GM18519 (cell line): ENCODE data around the gene PNRC1.
"Not testable (repeated sequence)": the region's sequence is repeated elsewhere in the genome, so short reads cannot be mapped to it uniquely, and the experiment has no call there.

Experiments used
- ATAC-seq: cut with Tn5 transposase; IDR thresholded peaks from one replicate; pipeline ENCODE4 v1.9.1; 2021; ENCODE audit warnings: mild to moderate bottlenecking, moderate library complexity; ENCODE audit not compliant: unreplicated experiment, low FRiP score

Gene PNRC1

DNA sequence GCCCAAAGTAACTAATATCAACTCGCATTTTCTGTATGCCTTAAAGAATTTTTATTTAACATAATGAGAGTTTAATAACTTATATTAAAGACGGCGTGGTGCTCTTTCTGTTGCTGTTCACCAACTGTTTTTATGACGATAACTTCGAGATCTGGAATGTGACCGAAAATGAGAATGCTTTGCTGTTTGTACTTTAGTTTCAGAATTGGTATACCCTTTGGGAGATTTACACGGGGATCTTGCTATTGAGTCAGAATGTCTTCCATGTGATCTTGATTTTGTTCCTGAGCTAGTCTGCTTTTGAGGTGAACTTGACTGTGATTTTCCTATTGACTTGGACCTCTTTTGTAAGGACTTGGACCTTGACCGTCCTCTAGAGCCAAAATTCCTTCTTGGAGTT is 17.9 kb downstream of the PNRC1 start:
- ATAC-seq: no peak

DNA sequence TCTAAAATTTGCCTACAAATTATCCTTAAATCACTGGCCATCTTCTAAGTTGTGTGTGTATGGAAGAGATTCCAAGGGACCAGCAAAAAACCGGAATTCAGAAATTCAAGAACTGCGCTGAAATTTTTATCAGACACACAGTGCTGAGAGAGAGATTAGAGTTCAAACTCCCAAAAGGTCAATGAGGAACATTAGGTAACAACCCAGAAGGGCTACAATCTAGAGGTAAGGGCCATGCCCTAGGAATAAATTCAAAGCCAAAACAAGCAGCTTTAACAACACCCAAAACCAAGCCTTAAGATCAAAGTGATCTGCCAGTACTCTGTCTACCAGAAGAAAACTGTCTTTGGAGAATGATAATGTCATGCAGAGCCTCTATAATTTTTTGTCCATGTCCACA is 19.6 kb downstream of the PNRC1 start:
- ATAC-seq: no peak

DNA sequence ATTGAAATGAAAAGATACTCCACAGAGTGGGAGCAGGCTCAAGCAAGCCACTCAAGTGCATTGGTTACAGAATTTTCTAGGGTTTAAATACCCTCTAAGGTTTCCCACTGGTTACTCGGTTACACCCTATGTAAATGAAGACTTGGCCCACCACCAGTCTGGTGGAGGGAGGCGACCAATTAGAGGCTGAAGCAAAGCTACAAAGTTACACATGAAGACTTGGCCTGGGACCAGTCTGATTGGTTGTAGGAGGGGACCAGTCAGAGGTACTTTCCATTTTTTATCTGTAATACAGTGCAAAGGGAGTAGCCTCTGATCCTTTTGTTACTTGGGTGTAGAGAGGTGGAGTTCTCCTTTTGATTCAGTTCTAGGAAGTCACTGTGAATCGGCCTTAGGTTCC is 29.7 kb downstream of the PNRC1 start:
- no peak for ATAC-seq

DNA sequence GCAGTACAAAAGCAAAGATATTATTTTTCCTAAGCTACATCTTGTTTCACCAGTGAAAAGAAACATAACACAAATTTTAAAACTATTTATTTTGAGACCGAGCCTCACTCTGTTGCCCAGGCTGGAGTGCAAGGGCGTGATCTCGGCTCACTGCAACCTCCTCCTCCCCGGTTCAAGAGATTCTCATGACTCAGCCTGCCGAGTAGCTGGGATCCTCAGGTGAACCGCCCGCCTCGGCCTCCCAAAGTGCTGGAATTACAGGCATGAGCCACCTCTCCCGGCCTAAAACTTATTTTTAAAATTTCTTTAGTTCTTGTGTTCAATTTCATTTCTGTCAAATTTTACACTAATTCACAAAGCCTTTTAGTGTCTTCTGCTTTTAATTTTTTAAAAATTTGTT is 31.4 kb downstream of the PNRC1 start:
- no peak for ATAC-seq

DNA sequence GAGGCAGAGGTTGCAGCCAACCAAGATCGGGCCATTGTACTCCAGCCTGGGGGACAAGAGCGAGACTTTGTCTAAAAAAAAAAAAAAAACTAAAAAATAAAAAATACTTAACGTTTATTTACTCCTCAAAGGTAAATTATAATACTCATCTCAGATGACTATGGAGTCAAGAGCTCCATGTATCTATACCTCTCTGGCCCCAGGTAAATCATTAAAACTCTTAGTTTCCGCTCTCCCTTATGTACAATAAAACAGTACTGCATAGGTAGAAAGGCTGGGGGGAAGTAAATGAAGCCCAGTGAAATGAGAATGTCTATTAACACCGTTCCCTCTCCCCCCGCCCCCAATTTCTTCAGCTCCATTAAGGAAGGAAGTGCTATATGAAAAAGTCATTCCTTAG is 36.2 kb downstream of the PNRC1 start:
- no peak for ATAC-seq

DNA sequence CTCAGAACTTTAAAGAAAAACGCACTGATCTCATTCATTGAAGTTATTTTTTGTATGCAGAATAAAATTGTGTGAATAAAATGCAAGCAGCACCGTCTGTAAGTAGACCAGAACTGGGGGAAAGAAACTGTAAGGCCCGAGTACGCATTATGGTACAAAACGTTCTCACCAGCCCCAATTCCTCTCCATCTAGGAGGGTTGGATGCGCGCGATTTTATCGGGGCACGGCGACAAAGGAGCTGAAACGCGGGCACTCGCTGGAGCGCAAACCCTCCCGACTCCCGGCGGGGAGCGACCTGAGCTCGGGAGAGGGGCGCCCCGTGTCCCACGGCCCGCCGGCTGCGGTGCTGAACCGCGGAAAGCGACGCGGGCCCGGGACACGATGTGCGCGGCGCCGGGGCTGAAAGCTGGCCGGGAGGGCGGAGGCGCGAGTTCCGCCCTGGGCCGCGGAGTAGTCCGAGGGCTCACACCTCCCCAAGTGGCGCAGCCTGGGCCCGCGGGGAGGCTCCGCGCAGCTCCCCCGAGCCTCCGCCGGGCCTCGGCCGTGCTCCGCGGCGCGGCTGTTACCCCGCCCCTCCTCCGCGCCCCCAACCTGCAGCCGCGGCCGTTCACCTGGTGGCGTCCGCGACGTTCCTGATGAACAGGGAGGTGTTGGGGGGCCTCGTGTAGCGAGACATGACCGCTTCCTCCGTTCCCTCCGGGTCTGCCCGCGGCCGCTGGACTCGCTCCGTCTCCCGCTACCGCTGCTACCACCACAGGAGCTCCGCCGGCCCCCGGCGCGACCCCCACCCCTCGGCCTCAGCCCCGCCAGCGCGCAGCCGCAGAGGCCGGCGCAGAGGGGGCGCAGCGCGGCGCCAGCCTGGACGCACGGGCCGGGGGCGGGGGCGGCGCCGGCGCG is 36.9 kb downstream of the PNRC1 start, which contains the start of gene SRSF12:
Gene SRSF12 (minus strand): TSS at position 861 of the 898 bp plus-strand sequence. CDS start 184 bp downstream, at position 677.
- ATAC-seq: peak; percentile 55

DNA sequence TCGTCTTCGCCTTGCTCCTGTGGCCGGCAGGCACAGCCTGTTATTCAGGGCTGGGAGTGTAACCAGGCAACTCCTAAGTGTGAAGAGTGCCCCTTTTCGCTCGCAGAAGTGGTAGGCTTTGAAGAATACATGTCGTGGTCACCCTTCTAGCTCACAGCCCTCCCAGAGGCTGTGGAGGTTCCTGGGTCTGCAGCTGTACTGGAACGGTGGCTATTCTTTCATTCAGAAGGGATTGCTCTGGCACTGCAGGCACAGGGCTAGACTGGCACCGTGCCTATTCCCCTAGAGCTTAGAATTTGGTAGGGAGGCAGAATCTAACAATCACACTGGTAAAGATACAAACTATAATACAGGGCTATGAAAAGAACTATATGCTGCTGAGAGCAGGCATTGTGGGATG is 38.4 kb downstream of the PNRC1 start:
- ATAC-seq: no peak

DNA sequence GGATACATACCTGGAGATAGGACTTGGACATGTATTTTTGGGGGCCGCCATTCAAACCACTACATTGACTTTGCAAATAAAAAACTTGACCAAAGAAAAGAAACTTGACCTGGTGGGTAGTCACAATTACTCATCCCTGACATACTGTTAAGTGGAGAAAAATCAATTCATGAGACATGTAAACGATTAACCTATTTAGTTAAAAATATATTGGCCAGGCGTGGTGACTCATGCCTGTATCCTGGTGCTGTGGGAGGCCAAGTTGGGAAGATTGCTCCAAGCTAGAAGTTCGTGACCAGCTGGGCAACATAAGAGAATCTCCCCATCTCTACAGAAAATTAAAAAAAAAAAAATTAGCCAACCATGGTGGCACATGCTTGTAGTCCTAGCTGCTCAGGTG is 39.8 kb downstream of the PNRC1 start:
- no peak for ATAC-seq

DNA sequence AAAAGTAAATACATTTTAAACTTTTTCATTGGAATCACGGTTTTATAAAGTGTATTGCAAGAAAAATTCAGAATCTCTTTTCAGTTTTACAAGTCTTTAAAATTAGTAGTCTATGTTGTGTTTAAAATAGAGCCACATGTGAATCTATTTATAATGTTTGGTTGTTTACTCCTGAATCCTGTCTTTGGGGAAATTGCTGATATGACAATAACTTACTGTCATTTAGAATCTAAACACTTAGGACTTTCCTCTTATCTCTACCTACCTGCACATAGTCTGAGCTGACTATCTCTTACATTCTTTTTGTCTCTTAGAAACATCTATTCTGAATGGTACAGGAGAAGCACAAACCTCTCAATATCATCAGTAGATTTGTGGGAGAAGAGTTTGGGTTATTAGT is 41.4 kb downstream of the PNRC1 start:
- ATAC-seq: no peak

DNA sequence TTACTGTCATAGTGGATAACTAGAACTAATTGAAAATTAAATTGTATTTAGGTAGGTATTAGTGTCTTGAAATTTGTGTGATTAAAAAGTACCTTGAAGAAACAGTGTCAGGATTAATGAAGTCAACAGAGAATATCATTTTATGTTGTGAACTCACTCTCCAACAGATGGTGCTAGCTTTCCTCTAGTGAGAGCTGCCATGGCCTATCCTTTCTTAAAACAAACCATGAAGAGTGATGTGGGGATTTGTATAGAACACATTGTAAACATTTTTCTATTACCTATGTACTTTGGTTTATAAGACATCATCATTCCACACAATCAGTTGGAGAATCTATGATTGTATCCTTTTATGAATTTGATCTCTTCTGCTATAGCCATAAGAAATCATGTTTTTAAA is 42.1 kb downstream of the PNRC1 start:
- ATAC-seq: no peak

DNA sequence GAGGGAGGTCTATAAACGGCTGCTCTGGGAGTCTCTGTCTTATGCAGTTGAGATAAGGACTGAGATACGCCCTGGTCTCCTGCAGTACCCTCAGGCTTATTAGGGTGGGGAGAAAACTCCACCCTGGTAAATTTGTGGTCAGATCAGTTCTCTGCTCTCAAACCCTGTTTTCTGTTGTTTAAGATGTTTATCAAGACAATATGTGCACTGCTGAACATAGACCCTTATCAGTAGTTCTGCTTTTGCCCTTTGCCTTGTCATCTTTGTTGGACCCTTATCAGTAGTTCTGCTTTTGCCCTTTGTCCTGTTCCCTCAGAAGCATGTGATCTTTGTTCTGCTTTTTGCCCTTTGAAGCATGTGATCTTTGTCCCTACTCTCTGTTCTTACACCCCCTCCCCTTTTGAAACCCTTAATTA is 47.7 kb downstream of the PNRC1 start:
- ATAC-seq: not testable (repeated sequence)

DNA sequence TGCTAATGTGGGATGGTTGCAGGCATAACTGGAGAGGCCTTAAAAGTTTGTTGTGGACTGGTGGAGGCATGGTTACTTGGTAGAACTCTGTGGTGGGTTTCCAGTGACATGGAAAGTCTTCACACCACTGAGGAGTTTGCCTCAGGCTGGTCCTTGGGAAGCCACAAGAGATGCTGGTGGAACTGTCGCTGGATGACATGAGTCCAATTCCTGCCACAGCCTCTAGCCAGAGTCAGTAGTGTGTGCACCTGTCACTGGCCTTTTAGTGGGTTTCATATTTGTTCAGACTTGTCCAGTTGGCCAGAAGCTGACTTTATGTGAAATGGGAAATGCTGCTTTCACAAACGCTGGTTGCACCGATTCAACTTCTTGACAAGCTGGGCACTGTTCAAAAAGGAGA is 51.0 kb downstream of the PNRC1 start:
- no peak for ATAC-seq

DNA sequence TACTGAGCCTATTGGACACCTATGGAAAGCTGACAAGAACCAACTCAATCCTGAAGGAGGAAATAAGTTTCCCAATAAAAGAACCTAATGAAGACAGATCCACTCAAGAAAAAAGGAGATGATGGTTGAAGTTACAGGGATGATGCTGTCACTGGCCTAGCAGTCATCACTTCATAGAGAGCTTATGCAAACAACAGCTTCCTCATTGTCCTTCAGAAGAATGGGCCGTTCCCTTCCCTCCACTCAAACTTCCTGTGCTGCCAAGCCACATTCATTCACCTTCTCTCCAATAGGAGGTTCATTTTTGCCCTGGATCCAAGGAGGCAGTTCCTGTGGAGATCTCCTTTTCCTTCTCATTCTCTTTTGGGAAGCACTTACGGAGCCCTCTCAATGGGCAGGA is 51.5 kb downstream of the PNRC1 start:
- ATAC-seq: no peak

DNA sequence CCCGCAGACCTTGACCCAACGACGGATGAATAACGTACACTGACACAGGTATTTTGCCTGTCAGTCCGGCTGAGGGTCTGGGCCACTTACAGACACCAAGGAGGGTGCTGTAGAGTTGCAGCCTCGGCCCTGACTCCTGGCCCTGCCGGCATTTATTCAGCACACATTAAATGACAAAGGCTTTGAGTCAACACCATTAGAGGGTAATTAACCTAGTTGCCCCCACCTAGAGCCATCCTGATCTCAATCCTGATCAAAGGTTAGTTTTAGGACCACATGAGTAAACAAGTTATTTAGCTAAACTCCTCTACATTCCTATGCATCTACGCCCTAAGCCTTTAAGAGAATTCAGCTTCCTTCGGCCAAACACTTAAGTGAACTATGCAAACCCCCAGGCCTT is 53.4 kb downstream of the PNRC1 start:
- no peak for ATAC-seq

DNA sequence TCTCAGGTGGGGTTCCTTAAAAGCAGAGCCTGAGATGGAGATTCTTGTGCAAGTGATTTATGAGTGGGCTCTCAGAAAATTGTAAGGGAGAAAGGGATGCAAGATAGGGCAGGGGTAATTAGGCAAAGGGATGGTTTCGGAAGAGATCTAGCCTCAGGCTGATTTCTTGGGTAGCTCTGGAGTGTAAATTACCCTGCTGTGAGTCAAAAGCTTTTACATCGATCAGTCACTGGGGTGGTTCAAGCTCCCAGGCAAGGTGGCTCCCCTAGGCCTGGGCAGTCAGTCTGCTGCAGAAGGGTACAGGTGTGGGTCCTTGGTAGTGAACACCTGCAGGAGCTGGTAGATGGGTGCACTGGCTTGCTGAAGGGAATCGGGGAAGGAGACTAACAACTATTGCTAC is 54.2 kb downstream of the PNRC1 start:
- ATAC-seq: no peak
